HG02678 (cell line): ENCODE measurements around the gene MAST4.
"Not testable (repeated sequence)": the region's sequence is repeated elsewhere in the genome, so short reads cannot be mapped to it uniquely, and the experiment has no call there.

ENCODE experiments used
- ATAC-seq: cut with Tn5 transposase; IDR thresholded peaks from one replicate; pipeline ENCODE4 v1.9.1; 2021; ENCODE audit warnings: mild to moderate bottlenecking, moderate library complexity; ENCODE audit not compliant: unreplicated experiment

MAST4 gene

DNA sequence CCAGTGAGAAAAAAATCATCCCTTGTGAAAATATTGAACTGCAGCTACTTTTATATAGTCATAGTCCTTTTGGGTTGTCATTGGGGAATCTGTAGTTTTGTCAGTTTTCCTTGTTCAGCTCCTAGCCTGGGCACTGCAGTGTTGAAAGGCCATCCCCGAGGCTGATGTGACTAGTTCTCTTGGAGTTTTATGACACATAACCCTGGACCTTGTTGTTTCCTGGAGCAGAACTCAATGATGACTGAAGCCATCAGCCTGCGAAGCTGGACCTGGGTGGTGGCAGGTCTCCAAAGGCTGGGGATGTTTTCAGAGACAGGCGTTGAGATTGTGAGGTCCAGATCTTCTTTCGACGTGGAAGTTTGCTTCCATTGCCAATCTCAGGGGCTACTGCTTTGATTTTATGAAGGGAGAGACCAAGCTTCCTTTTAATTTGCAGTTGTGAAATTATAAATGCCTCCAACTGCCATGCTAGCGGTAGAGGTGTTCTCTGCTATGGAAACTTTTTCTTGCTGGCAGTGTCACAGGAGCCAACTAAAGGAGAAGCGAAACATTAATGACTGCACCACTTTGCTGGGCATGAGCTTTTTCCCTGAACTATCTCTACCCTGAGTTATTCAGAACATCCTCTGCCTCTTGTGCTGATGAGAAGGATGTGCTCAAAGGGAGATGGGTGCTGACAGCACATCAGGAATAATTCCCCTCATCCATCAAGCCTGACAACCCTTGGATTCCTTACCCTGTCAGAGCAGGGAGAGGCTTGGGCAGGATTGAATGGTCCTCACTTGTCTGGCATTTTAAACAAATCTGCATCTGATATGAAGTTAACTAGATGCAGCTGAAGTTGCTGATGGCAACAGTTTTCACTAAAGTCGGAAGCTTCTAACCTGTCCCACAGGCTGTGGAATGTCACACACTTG lies 209.6 kb downstream of the MAST4 start:
- no peak for ATAC-seq

DNA sequence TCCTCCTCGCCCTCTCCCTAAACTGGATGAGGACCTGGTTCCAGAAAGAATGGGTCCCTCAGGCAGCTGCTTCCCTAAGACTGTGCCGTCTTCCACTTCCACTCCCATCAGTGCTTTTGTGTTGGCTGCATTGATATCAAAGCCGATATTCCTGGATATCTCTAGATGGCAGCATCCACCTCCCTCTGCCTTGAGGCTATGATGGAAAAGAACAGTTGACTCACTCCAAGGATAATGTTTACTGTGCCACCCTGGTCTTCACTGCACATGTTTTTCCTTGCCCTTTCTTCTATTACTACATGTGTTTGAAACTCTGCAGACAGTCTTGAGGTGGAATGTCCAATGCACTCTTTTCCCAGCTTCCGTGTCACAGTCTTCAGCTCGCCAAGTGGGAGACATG lies 211.6 kb downstream of the MAST4 start:
- no peak for ATAC-seq

DNA sequence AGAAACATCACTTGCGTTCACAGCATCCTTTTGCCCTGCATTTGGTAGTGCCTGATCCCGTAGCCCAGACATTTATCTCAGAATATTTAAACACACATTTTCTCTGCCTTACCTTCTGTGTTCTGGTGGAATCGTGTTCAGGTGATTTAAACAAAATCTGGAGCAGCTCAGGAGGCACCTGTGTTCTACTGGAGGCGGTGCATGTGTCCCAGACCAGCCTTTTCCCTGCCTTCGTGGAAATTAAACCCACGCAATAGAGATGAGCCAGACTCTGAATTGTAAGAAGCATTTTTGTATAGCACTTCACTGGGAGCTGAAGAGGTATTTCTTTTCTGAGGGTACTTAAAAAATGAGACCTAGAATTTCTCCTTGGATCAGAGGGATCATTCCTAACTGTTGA lies 212.5 kb downstream of the MAST4 start:
- no peak for ATAC-seq

DNA sequence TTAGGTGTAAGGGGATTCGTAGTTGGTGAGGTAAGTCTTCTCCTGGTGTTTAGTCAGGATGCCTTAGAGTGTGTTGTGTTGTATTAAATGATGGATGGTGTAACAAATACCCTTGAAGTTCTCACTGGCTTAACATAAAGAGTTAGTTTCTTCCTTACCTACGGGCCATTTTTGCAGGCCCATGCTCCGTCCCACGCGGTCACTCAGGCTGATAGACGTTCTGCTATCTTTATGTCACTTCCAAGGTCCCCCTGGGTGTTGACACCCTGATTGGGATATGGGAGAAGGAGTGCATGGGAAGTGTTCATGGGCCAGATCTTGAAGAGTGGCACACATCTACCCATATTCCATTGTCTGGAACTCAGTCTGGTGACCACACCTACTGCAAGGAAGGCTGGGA lies 214.0 kb downstream of the MAST4 start:
- ATAC-seq: no peak

DNA sequence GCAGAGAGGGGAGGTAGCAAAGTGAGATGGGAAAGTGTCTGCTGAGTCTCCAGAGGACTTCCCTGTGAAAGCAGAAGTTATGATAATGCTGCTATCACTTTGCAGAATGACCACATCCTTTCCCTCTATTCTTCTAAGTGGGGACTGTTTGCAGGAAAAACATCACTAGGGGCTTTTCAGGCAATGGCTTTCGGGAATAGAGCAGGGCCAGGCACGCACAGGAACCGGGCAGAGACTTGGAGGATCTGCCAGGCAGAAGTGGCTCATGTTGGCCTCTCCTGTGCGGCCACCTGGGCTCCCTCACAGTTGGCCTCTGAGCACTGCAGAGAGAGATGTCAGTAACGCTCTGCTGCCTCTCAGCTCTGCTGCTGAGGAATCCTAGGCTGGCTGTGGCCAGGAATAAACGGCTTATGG lies 214.7 kb downstream of the MAST4 start:
- ATAC-seq: no peak

DNA sequence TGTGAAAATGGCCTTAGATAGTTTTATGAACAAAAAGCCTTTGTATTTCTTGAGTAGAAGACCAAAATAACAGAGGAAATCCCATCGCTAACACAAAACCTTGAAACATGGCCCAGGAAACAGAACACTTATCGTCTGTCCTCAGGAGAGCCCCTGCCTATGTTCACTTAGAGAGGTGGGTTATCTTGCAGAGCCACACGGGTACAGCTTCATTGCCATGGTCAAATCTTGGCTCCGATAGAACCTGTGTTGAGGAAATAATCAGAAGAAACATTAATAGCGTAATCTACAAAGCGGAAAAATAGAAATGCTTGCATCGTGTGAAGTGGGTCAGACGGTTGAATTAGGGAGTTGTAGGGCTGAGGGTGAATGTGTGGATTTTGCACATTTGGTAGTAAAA lies 216.1 kb downstream of the MAST4 start:
- no peak for ATAC-seq

DNA sequence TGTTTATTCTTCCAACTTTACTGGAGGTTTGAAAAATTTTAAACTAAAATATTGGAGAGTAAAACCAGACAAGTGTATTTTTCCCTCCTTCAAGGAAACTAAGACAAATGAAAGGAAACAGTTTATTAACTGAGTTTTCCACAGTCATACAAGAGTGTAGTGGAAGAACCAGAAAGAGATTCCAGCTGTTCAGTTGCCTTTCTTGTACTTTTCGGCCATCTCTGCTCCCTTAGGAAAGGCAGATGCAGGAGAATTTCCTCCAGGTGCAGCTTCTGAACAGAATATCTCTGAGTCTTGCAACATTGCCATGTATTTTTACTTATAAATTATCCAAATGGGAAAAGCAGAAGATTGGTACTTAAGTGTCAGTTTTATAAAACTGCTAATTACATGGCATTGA lies 217.1 kb downstream of the MAST4 start:
- no peak for ATAC-seq

DNA sequence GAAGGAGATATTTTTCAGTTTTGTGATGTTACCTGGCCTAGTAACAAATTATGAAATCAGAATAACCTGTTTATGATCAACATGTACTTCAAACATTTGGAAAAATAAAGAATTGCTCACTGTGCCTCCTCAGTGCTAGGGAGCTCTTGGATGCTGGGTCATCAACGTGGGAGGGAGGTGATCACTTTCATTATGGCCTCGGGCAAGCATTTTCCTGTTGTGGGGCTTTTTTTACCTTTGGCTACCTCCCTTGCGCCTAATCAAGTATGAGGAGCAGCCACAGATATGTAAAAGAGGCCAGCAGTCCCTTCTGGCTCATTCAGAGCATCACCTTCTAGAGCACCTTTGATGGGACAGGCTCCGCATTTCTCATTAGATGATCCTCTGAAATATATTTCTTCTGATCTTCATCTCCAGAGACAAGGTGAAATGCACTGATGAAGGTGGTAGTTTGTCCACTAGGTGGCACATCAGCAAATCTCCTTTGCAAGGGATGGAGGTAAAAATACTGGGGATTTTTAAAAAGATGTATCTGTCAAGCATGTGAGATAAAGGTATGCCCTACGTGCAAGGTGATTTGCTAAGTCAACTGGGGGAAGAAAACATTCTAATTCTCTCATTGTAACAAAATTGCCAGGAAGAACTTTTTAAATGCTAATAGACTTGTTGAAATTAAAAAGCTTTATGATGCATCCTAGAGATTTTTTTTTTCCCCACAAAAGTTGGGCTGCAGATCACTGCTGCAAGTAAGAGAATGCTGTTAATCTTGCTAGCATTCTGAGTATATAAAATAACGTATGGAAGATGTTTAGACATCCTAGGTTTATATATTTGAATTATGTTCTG lies 218.2 kb downstream of the MAST4 start:
- peak; percentile 64 for ATAC-seq

DNA sequence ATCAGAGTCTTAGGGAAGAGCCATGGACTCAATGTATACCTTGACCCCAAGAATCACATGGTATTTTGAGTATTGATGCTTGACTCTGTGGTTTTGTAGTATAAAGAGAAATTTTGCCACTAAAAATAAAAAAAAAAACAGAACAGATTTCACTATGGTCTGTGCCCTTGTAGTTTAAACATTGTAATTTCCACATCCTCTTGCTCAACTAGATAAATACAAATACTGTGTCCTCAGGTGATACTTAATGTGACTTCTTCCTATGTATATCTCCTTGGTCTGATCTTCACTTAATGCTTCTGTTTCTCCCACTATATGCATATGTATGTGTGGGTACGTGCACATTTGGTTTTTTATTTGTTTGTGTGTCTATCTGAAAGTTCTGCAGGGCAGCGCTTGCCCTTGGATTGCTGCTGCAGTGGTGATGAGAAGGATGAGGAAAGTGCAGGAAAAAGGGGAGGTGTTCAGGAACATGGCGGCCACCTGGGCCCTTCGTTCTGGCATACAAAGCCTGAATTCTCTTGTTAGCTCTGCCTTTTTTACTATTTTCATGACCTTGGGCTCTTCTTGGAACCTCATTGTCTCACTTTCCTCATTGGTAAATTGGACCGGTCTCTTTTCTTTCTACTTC lies 222.2 kb downstream of the MAST4 start:
- no peak for ATAC-seq

DNA sequence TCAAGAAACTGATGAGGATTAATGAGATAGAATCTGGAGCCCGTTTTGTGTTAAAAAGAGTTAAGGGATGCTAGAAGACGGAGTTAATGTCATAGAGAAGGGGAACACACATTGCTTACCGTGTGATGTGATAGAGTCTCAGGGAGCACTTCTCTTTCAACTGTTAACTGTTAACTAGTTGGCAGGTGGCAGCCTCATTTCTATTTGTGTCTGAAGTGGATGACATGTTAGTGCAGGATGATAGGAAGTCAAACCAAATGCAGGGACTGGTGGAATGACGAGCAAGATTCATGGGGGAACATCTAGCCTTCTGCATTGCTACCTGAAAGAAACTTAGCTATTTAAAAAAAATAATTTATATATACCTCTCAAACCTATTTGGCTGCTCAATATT lies 222.7 kb downstream of the MAST4 start:
- ATAC-seq: no peak

DNA sequence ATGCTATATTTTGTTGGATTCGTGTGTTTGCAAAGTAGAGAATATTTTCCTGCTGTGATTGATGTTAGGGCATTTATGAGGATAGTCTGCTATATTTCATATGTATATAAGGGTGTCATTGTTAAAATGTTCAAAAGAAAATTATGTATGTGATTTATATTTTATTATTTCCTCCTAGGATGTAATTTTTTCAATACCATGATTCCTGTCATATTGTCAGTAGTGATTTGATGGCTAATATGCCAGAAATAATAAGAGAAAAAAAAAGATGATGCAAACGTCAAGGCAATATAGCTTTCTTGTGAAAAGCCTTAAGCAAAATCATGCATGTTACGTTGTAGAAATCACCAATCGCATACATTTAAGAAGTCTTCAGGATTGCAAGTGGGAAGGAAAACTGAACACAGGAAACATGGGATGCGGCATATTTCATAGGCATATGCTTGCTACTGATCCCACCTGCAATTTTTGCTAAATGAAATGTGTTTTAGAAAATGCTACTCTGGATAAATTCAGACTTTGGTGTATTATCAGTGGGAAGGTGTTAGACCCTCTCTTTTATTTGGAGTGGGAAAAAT lies 224.5 kb downstream of the MAST4 start:
- no peak for ATAC-seq

DNA sequence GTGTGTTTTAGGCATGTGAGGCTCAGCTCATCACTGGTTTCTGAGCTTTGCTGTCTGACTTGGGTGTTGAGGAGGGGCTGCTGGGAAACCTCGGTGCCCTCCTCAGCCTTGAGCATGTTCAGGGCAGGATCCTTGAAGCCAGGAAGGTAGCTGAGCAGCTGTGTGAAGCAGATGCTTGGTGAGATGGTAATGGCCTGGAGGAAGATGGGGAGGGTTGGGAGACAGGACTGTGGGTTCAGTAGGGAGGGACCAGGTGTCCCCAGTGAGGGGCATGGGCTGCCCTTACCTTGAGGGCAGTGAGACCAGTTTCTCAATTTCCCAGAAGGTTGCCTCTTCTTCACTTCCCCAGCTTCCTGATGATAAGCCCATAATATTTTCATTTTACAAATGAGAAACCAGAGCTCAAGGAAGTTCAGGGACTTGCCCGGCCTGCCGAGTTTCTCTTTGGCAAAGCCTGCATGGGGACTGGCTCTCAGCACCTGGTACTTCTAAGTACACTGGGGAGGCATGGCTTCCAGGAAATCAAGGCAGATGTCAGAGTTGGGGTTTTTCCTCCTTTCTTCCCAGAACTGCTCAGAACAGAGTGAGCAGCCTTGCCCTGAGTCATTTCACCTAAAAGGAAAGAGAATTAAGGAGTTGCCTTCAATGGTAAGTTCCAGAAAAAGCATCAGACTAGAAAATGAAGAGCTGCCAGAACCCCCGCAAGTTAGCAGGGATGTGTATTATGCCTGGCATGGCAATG lies 225.7 kb downstream of the MAST4 start:
- no peak for ATAC-seq

DNA sequence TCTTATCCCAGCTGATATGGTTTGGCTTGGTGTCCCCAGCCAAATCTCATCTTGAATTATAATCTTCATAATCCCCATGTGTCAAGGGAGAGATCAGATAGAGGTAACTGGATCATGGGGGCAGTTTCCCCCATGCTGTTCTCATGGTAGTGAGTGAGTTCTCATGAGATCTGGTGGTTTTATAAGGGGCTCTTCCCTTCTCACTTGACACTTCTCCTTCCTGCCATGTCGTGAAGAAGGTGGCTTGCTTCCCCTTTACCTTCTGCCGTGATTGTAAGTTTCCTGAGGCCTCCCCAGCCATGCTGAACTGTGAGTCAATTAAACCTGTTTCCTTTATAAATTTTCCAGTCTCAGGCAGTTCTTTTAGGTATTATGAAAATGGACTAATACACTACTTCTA lies 226.7 kb downstream of the MAST4 start:
- not testable (repeated sequence) for ATAC-seq

DNA sequence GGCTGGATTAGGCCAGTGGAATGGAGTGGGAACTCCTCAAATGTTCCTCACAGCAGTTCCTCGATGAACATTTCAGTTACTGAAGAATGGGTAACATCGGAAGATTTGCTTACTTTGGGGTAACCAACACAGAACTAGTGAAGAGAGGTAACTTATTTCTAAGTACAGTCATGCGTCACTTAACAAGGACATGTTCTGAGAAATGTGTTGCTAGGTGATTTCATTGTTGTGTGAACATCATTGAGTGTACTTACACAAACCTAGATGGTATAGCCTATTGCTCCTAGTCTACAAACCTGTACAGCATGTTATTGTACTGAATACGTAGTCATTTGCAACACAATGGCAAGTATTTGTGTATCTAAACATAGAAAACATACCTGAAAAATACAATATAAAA lies 228.3 kb downstream of the MAST4 start:
- ATAC-seq: no peak

DNA sequence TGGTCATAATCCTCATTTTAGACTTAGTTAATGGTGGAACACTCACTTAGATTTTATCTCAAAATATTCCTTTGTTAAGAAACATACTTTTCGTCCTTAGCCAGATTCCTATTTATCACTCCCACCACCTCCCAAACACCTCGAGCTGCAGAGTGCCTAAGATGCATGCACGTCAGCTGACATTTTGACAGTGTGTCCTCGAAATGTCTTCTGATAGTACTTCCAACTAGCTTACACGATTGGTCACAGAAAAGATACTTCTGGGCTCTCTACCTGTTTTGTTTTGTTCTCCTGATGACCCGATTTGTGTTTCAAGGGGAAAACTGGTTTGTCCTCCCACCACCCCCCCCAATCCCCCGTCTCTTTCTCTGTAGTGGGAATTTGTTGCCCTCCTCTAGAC lies 230.1 kb downstream of the MAST4 start:
- ATAC-seq: no peak

DNA sequence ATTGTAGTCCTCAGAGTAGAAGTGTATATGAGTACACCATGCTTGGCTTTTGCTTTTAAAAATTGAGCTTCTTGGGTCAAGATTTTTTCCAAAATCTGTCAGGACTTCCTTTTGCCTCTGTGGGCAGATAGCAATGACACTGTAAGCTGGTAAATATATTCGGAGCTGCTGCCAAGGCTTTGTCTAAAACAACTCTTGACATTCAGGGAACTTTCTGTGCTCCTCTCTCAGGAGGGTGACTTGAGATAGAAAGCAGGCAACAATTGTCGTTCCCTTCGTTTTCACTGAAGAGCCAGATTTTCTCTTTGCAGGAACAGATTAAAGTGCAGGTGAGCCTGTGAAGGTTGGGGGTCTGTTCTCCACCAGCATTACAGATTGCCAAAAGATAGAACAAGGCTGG lies 230.5 kb downstream of the MAST4 start:
- ATAC-seq: no peak

DNA sequence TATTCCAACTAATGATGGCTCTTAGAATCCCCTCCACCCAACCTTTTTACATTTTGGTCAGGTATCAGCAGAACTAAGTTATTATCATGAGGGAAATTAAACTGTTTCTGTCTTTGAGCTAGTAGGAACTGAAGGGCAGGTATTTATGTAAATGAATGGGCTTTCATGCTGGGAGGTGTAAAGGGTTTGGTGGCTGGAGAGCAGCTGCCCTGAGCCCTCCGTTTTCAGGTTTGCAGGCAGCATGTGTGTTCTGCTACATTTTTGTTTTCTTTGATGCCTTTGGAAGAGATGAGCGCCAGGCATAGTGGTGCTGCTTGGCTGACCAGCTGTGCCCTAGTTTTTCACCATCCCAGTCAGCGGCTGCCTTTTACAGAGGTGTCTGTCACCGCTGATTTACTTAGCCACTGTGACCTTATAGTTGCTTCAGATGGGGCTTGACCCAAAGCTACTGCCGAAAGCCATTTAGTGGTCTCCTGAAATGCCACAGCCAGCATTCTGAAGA lies 231.9 kb downstream of the MAST4 start:
- ATAC-seq: peak; percentile 17

DNA sequence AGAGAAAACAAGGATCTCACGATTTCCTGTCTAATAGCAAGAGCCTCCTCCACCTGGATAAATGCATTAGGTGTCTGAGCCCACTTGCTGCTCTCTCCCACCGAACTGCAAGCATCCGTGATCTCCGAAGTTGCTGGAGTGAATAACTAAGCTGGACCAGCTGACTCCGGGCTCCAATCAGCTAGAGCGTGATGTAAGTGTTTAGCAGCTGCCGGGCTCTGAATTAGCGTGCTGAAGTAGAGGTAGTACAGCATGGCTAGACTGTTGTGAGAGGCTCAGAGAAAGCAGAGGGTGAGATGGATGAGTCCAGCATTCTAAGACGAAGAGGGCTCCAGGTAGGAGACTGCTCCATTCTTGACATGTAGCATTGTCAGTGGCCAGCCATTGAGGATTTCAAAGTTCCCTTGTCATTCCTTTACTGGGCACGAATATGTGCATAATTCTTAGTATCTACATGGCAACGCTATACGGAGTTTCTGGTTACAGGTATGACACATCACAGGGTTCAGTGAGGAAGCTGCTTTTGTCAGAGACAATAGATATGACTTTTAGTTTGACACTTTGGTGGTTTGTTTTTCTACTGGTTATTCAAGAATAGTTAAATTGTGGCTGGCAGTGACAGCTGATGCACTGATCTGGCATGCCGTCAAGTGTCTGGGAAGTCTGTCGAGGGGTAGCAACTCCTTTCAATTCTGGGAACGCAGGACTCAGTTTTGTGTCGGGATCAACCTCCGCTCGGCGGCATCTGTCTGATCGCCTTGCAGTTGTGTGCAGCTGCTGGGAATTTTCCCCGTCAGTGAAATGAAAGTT lies 232.6 kb downstream of the MAST4 start:
- peak; percentile 71 for ATAC-seq

DNA sequence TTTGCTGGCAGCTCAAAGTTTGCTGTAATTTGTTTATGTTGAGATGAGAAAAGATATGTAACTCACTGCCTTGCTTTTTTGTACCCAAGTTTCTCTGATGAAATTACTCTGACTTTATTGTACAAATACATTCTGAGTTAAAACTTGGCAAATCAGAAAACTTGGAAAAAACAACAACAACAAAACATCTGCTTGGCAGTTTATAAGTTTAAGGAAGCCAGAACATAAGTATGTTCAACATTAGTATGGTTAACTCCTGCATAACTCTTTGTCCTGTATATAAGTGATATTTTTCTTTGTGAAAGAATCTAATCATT lies 233.1 kb downstream of the MAST4 start:
- ATAC-seq: no peak

DNA sequence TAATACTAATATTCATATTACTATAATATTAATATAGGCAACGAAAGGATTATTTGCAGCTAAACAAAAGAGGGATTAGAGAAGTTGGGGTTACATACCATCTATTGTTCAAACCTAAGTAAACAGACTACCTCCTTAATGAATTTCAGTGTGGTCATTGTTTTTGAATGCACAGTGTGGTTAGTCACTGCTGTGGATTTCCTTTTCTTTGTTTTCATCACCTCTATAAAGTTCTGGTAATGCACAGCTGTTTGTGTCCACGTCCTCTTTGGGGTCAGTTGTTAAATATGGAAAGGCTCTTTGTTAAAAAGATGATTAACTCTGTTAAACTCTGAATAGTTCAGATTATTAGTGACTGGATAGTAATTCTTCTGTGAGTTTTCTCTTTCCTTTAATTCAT lies 233.6 kb downstream of the MAST4 start:
- ATAC-seq: no peak
